AG10803 (cell line): Measurements from ENCODE around the gene ASF1B.
"Not testable (repeated sequence)": the region's sequence is repeated elsewhere in the genome, so short reads cannot be mapped to it uniquely, and the experiment has no call there.

Experiments
- DNase-seq: peaks from one replicate; pipeline ENCODE4 v3.0.0; 2010; ENCODE audit warnings: low read depth
- H3K4me3 ChIP-seq: 2 replicates; pipeline ENCODE4 v1.5.1; 2011; ENCODE audit warnings: mild to moderate bottlenecking, low read length, control low read depth
- CTCF ChIP-seq: conservative IDR thresholded peaks from 2 replicates; pipeline ENCODE4 v1.5.1; 2011; ENCODE audit warnings: mild to moderate bottlenecking, low read length, control low read depth, inconsistent platforms

The ASF1B gene

GRCh38 chr19:14136509-14137281 lies at the start of gene ASF1B:
Gene ASF1B (minus strand): TSS chr19:14136589. CDS start chr19:14136456, 133 bp downstream.
- H3K4me3 ChIP-seq = peak within 1 kb of the TSS; percentile 84
- TF ChIP-seq CTCF = peak; percentile 57
- peak; percentile 100 for DNase-seq

GRCh38 chr19:14185691-14186090 lies 49.3 kb upstream of the ASF1B start:
- DNase-seq, H3K4me3 ChIP-seq: not testable (repeated sequence)

- no peak overlapping the region for H3K4me3 ChIP-seq
- DNase-seq = no peak
- TF ChIP-seq CTCF = no peak
These were observed 48.8 kb upstream of the ASF1B start for GRCh38 chr19:14185158-14185557.

GRCh38 chr19:14183741-14184350 lies 47.5 kb upstream of the ASF1B start:
- DNase-seq = no peak
- TF ChIP-seq CTCF = no peak
- H3K4me3 ChIP-seq = no peak overlapping the region

GRCh38 chr19:14182476-14182875 lies 46.1 kb upstream of the ASF1B start:
- TF ChIP-seq CTCF = no peak

GRCh38 chr19:14181906-14182305 lies 45.5 kb upstream of the ASF1B start:
- no peak for TF ChIP-seq CTCF
- no peak overlapping the region for H3K4me3 ChIP-seq
- no peak for DNase-seq

More at GRCh38 chr19:14182476-14182875, 46.1 kb upstream of the ASF1B start:
- H3K4me3 ChIP-seq = no peak overlapping the region
- DNase-seq = no peak

GRCh38 chr19:14181199-14181598 lies 44.8 kb upstream of the ASF1B start:
- H3K4me3 ChIP-seq, DNase-seq: not testable (repeated sequence)

- no peak overlapping the region for H3K4me3 ChIP-seq
- TF ChIP-seq CTCF = no peak
- DNase-seq = no peak
These were observed 41.2 kb upstream of the ASF1B start for GRCh38 chr19:14177496-14178074.
